GM19463 (cell line): Measurements from ENCODE around the gene MRPL40.
"Not testable (repeated sequence)": the region's sequence is repeated elsewhere in the genome, so short reads cannot be mapped to it uniquely, and the experiment has no call there.

Experiments used
- ATAC-seq: cut with Tn5 transposase; IDR thresholded peaks from one replicate; pipeline ENCODE4 v1.9.1; 2021; ENCODE audit warnings: mild to moderate bottlenecking, moderate library complexity; ENCODE audit not compliant: unreplicated experiment

Gene MRPL40

DNA sequence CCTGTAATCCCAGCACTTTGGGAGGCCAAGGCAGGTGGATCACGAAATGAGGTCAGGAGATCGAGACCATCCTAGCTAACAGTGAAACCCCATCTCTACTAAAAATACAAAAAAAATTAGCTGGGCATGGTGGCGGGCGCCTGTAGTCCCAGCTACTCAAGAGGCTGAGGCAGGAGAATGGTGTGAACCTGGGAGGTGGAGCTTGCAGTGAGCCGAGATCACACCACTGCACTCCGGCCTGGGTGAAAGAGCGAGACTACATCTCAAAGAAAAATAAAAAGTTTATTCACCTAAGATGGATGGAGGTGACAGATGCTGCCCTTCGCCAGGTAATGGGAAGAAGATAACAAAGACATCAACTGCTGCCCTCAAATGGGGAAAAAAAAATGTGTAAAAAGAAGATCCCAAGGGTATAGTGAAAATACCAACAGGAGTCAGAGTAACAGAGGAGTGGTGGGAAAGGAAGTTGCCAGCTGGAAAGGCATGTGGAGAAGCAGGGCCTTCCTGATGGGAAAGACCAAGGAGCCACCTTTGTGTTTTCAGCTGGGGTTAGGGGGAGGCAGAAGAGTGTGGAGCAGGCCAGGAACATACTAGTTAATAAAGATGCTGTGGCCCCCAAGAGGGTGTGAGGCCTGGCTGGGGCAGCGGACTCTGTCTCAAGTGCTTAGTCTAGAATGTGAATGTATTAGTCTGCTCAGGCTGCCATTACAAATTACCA lies 4.3 kb downstream of the MRPL40 start:
- ATAC-seq = not testable (repeated sequence)

DNA sequence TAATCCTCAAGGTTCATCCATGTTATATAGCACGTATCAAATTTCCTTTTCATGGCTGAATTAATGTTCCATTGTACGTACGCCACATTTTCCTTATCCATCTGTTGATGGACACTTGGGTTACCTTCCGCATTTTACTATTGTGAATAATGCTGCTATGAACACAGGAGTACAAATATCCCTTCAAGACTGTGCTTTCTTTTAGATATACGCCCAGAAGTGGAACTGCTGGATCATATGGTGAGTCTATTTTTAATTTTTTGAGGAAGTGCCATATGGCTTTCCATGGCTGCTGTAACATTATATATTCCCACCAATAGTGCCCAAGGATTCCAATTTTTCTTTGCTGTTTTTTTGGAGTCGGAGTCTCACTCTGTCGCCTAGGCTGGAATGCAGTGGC lies 6.0 kb downstream of the MRPL40 start:
- ATAC-seq = no peak

DNA sequence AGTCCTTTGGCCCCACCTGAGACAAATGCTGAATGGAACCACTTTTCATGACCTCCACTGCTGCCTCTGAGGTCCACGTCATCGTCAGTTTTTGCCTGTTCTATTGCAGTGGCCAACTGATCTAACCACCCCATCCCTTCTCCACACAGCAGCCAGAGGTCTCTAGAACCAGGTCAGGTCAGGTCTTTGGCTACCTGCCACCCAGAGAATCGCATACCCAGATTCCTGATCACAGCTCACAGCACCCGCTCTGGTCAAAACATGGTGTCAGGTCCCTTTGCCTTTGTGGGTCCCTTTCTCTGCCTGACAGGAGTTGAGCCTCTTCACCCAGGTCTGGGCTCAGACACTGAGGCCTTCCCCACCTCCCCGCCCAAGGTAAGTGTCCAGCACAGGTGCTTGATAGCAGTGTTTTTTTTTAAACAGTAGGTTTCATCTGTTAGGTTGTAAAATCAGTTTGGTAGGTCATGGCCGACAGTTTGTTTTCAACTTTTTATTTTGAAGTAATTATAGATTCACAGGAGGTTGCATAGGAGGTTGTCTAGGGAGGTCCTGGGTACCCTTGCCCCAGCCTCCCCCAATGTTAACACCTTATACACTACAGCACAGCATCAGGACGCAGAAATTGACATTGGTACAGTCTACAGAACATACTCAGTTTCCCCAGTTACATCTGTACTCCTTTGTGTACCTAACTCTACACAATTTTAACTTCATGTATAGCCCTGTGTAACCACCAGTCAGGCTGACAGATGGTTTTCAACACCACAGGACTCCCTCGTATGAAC lies 8.3 kb downstream of the MRPL40 start:
- ATAC-seq = no peak

DNA sequence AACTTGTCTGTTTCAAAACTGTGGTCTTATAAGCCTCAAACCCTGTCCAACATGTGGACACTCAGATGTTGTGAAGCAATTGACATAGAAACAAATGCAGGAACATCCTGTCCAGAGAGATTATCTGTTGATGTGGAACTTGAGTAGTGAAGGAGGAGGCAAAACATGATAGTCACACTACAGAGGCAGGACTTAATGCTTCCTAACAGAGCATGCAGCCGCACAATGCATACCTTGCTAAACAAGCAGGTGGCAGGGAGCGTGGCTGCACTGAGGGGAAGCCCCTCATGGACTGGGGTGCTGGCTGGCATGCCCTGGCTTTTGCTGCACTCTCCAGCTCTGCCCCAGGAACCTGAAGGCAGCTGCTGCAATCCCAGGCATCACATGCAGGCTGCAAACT lies 9.8 kb downstream of the MRPL40 start:
- ATAC-seq = no peak

DNA sequence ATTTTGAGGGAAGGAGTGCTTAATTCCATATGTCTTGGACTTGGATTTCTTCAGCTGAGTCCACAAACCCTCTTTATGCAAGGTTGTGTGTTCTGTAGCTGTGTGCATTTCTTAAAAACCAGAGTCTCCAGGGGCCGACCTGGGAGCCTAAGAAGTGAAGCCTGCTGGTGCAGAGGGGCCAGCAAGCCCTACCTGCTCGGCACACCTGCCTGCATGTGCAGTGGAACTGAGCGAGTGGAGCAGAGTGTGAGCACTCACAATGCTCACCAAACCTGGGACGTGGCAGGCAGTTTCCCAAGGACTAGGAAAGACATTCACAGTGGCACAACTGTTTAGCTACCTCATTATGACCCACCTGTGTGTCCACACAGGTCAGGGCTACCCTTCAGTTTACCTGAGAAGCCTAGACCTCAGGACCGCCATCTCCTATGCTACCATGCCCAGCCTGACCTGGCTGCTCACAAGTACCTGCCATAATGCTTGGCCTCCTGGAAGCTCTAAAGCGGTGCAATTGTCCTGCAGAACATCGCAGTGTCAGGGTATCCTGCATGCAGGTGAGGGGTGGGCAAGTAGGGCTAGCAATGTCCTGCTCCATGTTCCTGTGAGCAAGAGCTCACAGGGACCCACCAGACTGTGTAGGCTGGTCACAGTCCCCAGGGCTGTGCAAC lies 11.3 kb downstream of the MRPL40 start:
- no peak for ATAC-seq

DNA sequence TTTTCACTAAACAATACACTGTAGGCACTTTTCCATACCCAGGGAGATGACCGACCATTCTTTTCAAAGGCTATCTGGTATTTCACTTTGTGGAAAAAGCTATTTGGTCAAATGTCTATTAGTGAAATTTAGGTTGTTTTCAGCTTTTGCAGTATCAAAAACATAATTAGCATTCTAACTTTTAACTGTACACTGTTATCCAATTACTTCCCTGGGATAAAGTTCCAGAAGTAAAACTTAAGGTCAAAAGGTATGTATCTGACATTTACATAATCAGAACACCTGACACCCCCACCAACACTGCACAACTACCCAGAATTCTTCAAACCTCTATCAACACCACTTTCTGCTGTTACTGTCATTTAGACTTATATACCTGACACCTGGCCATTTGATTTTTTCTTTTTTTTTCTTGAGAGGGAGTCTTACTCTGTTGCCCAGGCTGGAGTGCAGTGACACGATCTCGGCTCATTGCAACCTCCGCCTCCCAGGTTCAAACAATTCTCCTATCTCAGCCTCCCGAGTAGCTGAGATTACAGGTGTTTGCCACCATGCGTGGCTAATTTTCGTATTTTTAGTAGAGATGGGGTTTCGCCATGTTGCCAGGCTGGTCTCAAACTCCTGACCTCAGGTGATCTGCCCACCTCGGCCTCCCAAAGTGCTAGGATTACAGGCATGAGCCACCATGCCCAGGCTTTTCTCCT lies 13.1 kb downstream of the MRPL40 start:
- ATAC-seq = not testable (repeated sequence)

DNA sequence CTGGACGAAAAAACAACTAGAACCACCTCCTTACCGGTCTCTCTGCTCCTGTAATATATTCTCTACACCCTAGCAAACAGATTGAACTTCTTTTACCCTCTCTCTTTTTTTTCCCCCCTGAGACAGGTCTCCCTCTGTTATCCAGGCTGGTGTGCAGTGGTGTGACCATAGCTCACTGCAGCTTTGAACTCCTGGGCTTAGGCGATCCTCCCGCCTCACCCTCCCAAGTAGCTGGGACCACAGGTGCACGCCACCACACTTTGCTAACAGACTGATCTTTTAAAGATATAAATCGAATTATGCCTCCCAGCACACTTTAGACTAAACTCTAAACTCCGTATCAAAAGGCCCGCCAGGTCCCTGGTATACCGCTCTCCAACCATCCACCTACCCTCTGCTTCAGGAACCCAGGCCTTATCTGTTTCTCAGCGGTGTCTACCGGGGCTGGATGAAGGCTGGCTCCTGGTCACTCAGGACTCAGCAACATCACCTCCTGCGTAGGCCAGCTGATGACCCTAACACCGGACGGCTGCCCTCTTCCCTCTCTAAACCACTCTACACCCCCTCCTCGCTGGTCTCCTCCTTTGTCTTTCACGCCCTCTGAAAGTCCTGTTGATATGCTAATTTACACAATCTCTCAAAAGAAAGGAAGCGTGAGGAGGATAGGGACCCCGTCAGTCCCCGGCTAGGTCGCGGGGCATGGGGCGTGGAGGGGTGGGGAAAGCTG lies 14.4 kb downstream of the MRPL40 start:
- no peak for ATAC-seq

DNA sequence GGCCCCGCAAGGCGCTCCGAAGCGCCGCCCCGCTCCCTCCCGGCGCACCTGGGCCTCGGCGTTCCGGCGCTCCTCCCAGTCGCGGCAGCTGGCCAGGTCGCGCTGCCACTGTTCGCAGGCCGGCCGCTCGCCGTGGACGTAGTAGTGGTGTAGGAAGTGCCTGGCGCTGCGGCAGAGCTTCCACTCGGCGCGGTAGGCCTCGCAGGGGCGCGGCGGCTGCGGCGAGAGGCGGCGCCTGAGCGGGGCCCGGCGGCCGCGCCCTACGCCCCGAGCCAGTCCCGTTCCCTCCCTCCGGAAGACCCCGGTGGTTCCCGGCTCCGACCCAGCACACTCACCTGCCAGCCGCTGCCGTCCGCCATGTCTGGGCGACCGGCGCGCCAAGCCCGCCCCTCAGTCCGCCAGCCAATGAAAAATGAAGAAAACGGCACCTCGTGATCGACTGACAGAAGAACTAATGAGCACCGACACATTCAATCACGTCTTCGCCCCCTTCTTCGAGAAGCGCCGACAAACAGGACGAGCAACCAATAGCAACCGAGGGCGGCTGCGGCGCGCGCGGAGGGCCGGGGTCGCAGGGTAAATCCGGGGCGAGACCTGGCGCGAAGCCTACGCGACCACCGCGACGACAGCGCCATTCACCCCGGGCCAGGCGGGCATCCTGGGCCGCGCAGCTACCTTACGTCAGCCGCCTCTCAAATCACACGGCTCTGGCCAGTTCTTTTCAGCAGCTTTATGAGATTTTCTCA lies 15.2 kb downstream of the MRPL40 start, which contains the start of gene C22orf39:
TSS of gene C22orf39 (minus strand) at position 382 of the 746 bp plus-strand sequence. CDS start at position 359, 23 bp downstream.
- ATAC-seq = peak; percentile 78

DNA sequence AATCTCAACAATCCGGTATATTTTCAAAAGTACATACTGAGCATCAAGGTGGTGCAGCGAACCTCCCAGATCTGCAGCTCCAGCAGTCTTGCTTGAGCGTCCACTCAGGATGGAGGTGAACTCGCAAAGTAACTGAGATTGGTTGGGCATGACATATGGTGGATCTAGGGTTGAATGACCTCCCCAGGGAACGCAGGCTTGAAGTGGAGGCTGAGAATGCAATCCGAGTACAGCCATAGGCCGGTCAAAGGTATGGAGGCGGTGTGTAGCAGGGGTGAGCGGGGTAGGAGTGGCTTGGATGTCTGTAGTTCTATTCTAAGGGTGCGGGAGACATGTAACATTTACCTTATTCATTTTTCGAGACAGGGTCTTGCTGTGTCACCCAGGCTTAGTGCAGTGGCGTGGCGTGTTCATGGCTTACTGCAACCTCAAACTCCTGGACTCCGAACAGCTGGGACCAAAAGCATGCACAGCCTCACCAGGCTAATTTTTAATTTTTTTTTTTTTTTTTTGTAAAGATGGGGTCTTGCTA lies 15.8 kb downstream of the MRPL40 start:
- ATAC-seq = no peak

DNA sequence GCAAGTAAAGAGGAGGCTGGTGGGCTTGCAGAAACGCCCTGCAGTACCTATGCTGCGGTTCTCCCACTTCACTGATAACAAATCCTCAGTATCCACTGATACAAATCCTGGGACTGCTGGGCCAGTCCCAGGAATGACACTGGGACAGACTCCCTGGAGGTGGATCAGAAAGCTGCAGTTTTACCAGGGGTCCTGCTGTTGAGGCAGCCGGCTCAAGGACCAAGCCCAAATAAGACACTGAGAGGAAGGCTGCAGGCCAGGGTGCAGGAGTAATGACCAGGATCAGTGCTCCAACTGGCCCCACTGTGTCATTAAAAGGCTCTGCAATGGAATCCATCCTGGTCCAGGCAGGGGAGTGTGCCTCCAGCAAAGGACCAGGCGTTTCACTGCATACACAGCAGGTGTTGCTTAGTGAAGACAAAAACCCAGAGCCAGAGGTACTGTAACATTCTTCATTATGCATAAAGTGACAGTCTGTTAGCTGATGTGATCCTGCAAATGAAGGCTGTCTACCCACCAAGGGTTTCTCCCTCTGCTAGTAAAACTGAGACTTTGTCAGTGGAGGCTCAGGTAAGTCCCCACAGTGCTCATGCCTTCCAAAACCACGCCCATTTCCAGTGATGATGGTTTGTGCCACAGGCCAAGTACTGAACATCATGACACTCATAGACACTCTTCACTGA lies 16.5 kb downstream of the MRPL40 start:
- ATAC-seq = peak; percentile 42

DNA sequence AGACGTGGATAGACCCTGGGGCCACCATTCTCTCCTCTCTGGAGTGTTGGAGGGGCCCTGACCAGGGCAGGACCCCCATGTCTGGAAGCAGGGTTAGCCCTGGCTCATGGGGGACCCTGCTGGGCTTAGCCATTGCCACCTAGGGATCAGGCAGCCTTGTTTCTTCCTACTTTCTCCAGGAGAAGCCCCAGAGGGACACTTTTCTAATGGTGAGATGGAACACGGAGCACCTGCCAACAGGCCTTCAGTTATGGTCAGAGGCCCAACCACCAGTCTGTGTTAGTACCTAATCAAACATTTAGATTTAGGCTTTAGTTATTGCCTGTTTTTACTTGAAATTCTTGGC lies 17.1 kb downstream of the MRPL40 start:
- ATAC-seq = no peak

DNA sequence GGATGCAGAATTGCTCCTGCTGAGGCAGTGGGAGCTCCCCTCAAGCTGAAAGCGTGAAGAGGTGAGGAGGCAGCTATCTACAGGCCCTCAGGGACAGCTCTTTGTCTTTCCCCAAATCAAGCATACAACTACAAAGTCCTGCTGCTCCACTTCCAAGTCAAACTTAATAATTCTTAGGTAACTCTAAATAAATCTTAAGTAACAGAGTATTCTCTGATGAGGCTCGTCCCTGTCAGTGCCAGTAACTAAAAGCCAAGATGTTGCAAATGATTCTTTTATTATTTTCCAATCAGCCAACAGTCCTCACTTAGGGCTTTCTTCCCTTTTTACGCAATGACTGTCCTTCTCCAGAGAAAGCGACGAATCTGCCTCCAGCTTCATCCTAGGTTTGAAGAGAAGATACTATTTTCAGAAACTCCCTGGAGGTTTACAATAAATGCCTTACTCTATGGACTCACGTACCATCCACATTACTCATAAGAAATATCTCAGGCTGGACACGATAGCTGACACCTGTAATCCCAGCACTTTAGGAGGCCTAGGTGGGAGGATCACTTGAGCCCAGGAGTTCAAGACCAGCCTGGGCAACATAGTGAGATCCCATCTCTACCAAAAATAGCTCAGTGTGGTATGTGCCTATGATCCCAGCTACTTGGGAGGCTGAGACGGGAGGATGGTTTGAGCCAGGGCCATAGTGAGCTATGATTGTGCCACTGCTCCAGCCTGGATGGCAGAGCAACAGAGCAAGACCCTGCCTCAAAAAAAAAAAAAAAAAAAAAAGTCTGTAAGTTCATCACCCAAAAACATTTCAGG lies 18.2 kb downstream of the MRPL40 start:
- no peak for ATAC-seq

DNA sequence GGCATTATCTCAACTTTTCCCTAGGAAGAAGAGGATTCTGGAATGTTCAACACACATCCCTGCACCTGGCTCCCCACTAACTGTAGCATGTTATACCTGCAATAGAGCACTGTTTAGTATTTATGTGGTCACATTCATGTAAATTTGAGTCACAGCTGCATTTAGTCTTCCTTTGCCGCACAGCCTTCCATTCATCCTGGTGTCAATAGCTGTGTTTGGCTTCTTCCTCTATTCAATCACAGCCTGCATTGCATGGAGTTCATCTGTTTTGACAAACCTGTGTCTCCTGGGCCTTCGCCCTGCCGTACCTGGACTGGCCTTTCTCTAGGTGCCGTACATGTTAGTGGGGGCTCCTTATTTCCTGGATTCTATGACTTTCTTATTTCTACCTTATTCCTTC lies 19.2 kb downstream of the MRPL40 start:
- no peak for ATAC-seq

DNA sequence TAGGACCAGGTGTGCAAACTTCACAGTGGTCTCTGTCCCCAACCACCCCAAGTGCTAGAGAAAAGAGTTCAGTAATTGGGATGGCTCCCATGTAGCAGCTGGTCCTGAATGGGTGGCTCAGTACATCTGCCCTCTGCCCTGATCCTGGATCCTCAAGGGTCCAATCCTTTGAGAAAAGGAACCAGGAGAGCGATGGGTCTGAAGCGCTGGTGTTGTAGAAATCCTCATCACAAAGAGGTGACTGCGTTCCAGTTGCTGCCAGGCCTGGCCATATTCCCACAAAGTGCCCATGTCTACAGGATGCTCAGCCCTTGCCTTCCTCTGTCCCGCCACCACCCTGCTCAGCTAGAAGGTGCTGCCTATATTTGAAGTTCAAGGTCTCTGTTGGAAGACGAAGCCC lies 21.4 kb downstream of the MRPL40 start:
- ATAC-seq = no peak

DNA sequence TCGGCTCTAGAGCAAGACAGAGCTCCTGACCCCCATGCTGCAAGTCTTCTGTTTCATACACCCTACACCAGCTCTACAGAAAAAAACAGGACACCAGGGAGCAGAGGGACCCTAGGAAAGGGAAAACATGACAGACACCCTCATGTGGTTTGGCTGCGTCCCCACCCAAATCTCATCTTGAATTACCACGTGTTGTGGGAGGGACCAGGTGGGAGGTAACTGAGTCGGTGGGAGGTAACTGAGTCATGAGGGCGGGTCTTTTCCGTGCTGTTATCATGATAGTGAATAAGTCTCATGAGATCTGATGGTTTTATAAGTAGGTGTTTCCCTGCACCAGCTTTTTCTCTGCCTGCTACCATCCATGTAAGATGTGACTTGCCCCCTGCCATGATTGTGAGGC lies 21.8 kb downstream of the MRPL40 start:
- no peak for ATAC-seq

DNA sequence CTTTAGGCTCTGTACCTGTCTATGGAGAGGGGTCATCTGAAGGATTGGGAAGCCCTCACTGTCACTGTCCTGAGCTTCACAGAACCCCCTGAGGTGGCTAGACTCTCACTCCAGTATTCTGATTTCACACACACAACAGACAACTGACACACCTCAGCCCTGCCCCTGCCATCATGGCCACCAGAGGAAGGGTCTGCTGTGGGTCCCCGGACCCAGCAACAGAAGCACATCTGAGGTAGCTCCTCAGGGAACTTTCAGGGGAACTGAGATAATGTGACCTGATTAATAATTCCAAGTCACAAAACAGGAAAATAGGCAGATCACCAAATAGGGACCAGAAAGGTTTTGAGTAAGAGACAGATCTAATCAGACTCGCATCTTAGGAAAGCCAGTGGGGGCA lies 22.7 kb downstream of the MRPL40 start:
- ATAC-seq = no peak

DNA sequence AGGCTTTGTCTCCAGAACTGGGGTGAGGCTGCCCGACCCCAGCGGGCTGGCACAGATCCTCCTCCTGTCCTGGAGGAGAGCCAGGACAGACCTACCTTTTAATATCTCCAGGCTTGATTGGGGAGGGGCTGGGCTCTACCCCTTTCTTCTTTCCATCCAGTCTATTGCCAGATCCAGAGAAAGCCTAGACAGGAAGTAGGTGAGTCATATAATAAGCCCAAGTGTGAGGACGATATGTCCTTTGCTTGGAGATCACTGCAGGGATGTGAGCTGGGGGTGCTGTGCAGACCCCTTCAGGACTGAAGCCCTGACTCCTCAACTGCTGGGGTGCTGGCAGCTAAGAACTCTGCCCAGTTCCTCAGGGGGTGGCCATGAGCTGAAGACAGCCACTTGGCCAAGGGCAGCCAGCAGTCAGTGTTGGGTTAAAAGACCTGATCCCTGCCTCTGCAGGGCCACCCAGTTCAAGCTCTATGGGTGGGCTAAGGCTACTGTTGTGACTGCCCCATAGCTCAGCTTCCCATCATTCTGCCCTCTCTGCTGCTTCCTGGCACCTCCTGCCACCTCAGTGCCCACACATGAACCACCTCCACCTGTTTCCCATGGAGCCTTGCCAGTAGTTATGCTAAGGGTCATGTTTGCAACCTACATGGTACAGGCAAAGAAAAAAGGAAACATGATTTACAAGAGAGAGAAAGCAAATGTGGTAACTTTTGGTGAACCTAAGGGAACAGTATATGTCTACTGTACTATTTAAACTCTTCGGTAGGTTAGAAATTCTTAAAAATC lies 23.4 kb downstream of the MRPL40 start:
- no peak for ATAC-seq
